Upper lobe of right lung (tissue), 1 donor: ENCODE data around the gene ABR. TPM values are rescaled to one million over a fixed set of nuclear protein-coding genes. Genes with fewer than 3 reads are reported as not detected.

ENCODE experiments used
- ATAC-seq: fragments of 200-7000 bp; cut with Tn5 transposase; one replicate; pipeline ENCODE4 v1.9.1; 2020; ENCODE audit warnings: mild to moderate bottlenecking, moderate library complexity
- DNase-seq: peaks from one replicate; pipeline ENCODE4 v3.0.0-alpha.2; 2020
- H3K27ac ChIP-seq: fragments of 200-600 bp; one replicate; pipeline ENCODE4 v1.8.0; 2022
- H3K27me3 ChIP-seq: fragments of 200-600 bp; one replicate; pipeline ENCODE4 v1.8.0; 2022; ENCODE audit warnings: mild to moderate bottlenecking
- H3K36me3 ChIP-seq: fragments of 200-600 bp; one replicate; pipeline ENCODE4 v1.8.0; 2022
- H3K4me1 ChIP-seq: fragments of 200-600 bp; one replicate; pipeline ENCODE4 v1.8.0; 2022
- H3K4me3 ChIP-seq: fragments of 200-600 bp; one replicate; pipeline ENCODE4 v1.8.0; 2022; ENCODE audit warnings: mild to moderate bottlenecking
- H3K9me3 ChIP-seq: fragments of 200-600 bp; one replicate; pipeline ENCODE4 v1.8.0; 2022
- intact Hi-C: fragments of 100-400 bp; cut with DNase I; formaldehyde crosslinking; loops from one replicate; pipeline ENCODE4 v1.11.0; 2022
- total RNA-seq: library from RNA; stranded (reverse); fragmentation: NEBNext Ultra II Directional; extraction: Animal tissue kit (Norgen Biotek cat#: 25700); gene quantifications from one replicate; pipeline ENCODE4 v1.2.1, GENCODE V29; 2021
- TF ChIP-seq, protein P1 (sequence below): fragments of 200-600 bp; IDR thresholded peaks from one replicate; pipeline ENCODE4 v1.8.0; 2022; ENCODE audit warnings: antibody characterized with exemption
- donor health status: DM: no; HTN: yes; CAD: no; lungs with severe emphysema.

ABR gene
- total RNA-seq, 1 donor from 2014 or later, result 185 TPM

DNA sequence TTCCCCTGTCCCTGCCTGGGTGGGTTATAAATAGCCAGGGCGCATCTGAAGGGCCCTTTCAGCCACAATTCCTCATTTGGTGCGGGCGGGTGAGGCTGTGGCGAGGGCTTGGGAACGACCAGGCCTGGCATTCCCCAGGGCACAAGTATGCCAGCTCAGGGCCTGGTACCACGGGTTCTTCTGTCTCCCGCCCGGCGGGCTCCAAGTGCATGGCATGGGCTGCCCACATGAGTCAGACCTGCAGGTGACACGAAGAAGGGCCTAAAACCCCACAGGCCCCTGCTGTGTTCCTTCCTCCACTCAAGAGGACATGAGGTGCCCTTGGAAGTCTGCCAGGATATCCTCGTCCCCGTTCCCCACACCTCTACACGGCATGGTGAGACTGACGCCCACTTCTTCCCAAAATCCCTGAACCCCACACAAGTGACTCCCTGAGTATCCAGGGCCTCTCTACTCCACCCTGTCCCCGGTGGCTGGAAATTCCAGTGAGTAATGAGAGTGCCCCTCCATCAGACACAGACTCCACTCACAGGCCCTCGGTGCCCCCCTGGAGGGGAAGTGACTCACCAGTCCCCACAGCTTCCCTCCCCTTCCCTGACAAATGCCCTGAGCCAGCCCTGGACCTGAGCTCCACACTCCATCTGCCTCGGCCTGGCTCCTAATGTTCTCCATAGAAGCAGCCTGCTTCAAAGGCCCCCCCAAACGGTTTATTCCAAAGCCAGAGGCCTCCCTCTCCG, 68.8 kb downstream of the ABR start:
- peaks cover 57% of the 10 kb centered on the region for H3K4me1 ChIP-seq
- H3K36me3 ChIP-seq, result no peaks in the 10 kb centered on the region
- DNase-seq, result peak; percentile 91
- H3K27ac ChIP-seq, result peak overlapping the region; percentile 85
- H3K9me3 ChIP-seq, result no peaks in the 10 kb centered on the region
- ATAC-seq, result peak; percentile 50
- H3K27me3 ChIP-seq, result no peaks in the 10 kb centered on the region
- no peak overlapping the region for H3K4me3 ChIP-seq
- intact Hi-C loops, result no loop called here
- TF ChIP-seq, protein P1, sequence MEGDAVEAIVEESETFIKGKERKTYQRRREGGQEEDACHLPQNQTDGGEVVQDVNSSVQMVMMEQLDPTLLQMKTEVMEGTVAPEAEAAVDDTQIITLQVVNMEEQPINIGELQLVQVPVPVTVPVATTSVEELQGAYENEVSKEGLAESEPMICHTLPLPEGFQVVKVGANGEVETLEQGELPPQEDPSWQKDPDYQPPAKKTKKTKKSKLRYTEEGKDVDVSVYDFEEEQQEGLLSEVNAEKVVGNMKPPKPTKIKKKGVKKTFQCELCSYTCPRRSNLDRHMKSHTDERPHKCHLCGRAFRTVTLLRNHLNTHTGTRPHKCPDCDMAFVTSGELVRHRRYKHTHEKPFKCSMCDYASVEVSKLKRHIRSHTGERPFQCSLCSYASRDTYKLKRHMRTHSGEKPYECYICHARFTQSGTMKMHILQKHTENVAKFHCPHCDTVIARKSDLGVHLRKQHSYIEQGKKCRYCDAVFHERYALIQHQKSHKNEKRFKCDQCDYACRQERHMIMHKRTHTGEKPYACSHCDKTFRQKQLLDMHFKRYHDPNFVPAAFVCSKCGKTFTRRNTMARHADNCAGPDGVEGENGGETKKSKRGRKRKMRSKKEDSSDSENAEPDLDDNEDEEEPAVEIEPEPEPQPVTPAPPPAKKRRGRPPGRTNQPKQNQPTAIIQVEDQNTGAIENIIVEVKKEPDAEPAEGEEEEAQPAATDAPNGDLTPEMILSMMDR, result no peak

DNA sequence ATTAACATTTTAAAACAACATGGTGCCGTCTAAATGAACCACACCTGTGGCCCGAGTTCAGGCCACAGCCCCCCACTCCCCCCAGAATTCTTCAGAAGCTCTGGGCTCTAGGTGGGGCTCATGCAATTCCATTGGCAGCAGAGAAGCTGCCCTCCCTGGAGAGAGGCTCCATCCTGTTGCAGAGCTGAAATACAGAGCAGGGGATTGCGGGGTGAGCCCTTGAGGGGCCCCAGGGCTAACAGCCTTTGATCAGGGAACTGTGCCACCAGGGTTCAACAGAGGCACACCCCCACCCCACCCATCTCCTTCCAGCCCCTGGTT, 69.3 kb downstream of the ABR start:
- no peaks in the 10 kb centered on the region for H3K9me3 ChIP-seq
- H3K27me3 ChIP-seq, result no peaks in the 10 kb centered on the region
- peak overlapping the region; percentile 85 for H3K27ac ChIP-seq
- intact Hi-C loops, result no loop called here
- H3K4me1 ChIP-seq, result peaks cover 52% of the 10 kb centered on the region
- TF ChIP-seq, protein P1, result no peak
- DNase-seq (no peak), ATAC-seq (no peak)
- H3K36me3 ChIP-seq, result no peaks in the 10 kb centered on the region
- no peak overlapping the region for H3K4me3 ChIP-seq

- intact Hi-C loops, result no loop called here
- H3K9me3 ChIP-seq, result no peaks in the 10 kb centered on the region
- peak; percentile 80 for DNase-seq
- TF ChIP-seq, protein P1, result no peak
- no peaks in the 10 kb centered on the region for H3K36me3 ChIP-seq
- H3K27ac ChIP-seq, result peak overlapping the region; percentile 91
- H3K27me3 ChIP-seq, result no peaks in the 10 kb centered on the region
- ATAC-seq, result peak; percentile 3
- peak overlapping the region; percentile 70 for H3K4me3 ChIP-seq
- peaks cover 51% of the 10 kb centered on the region for H3K4me1 ChIP-seq
These were observed 69.9 kb downstream of the ABR start for GRCh38 chr17:1109606-1110540.

DNA sequence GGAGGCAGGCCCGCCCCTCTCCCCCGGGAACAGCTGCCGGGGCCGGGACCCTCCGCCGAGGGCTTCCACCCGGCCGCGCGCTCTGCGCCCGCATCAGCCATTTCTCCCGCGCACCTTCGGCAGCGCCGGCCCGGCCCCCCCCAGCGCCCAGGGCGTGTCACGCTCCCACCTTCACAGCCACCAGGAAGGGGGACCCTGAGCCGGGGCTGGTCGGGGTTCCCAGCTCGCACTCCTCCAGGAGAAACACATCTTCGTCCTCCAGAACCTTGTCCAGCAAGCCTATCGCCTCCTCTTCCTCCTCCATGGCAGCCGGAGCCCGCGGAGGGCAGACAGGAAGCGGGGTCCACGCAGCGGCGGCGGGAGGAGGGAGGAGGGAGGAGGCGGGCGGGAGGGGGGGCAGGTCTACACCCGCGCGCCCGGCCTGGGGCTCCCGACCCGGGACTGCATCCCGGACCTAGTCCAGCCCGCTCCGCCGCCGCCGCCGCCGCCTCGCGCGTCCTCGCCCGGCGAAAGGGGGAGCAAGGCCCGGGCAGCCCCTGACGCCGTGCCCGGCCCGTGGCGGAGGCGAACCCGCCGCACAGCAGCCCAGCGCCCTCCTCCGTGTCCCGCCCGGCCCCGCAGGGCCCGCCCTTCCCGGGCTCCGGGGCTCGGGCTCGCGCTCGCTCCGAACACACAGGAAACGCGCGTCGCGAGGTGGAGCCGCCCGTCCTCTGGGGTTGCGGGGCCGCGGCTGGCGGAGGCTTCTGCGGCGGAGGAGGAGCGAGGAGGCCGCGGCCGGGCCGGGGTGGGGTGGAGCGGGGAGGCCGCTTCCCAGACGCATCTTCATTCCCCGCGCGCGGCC, 70.8 kb downstream of the ABR start:
- no peaks in the 10 kb centered on the region for H3K27me3 ChIP-seq
- ATAC-seq (peak; percentile 55), DNase-seq (peak; percentile 87)
- H3K9me3 ChIP-seq, result no peaks in the 10 kb centered on the region
- H3K36me3 ChIP-seq, result no peaks in the 10 kb centered on the region
- intact Hi-C loops, result no loop called here
- peak overlapping the region; percentile 70 for H3K4me3 ChIP-seq
- TF ChIP-seq, protein P1, result no peak
- H3K4me1 ChIP-seq, result peaks cover 47% of the 10 kb centered on the region
- peak overlapping the region; percentile 91 for H3K27ac ChIP-seq

- no peaks in the 10 kb centered on the region for H3K9me3 ChIP-seq
- peak overlapping the region; percentile 91 for H3K27ac ChIP-seq
- peaks cover 47% of the 10 kb centered on the region for H3K4me1 ChIP-seq
- no peaks in the 10 kb centered on the region for H3K36me3 ChIP-seq
- DNase-seq, result no peak
- H3K4me3 ChIP-seq, result peak overlapping the region; percentile 70
- peak; percentile 3 for ATAC-seq
- TF ChIP-seq, protein P1, result peak; percentile 6
- H3K27me3 ChIP-seq, result no peaks in the 10 kb centered on the region
- intact Hi-C loops, result no loop called here
These were observed 71.4 kb downstream of the ABR start for GRCh38 chr17:1108478-1108764.
